Breast epithelium (tissue), 4 donors: Measurements from ENCODE around the gene SLC38A11. TPM values are rescaled to one million over a fixed set of nuclear protein-coding genes. Genes with fewer than 3 reads are reported as not detected.

Experiments
- DNase-seq, 2 donors: peaks; one replicate each; pipeline ENCODE4 v3.0.0-alpha.2; 2019; ENCODE audit warnings: low spot score in 2 of 2
- H3K27ac ChIP-seq, 2 donors: fragments of 200-600 bp; sonication (generic) in 1 of 2; one replicate each; pipeline ENCODE4 v1.5.1; 2016 to 2019; ENCODE audit warnings: mild to moderate bottlenecking in 1 of 2
- H3K27me3 ChIP-seq, 2 donors: fragments of 200-600 bp; sonication (generic) in 1 of 2; one replicate each; pipeline versions ENCODE4 v1.5.1 to v1.6.0; 2017 to 2019; ENCODE audit warnings: control low read depth in 1 of 2, mild to moderate bottlenecking in 1 of 2
- H3K36me3 ChIP-seq: fragments of 200-600 bp; one replicate; pipeline ENCODE4 v1.5.1; 2019
- H3K4me1 ChIP-seq, 2 donors: fragments of 200-600 bp; sonication (generic); one replicate each; pipeline ENCODE4 v1.5.1; 2016 to 2019; ENCODE audit warnings: control low read depth in 1 of 2
- H3K4me3 ChIP-seq, 3 donors: fragments of 200-600 bp; sonication (generic); 1 replicate in 2 of 3; 2 replicates in 1 of 3; pipeline ENCODE4 v1.5.1; 2016 to 2019; ENCODE audit warnings: mild to moderate bottlenecking in 3 of 3, moderate library complexity in 2 of 3
- H3K9me3 ChIP-seq, 2 donors: fragments of 200-600 bp; sonication (generic) in 1 of 2; one replicate each; pipeline ENCODE4 v1.5.1; 2016 to 2019; ENCODE audit warnings: control low read depth in 1 of 2
- CTCF ChIP-seq, 3 donors: fragments of 450-650 bp; IDR thresholded peaks; one replicate each; pipeline ENCODE4 v1.5.1; 2016 to 2017; ENCODE audit warnings: antibody characterized with exemption in 3 of 3, mild to moderate bottlenecking in 3 of 3, moderate library complexity in 3 of 3
- POLR2A ChIP-seq: fragments of 450-650 bp; IDR thresholded peaks from one replicate; pipeline ENCODE4 v1.6.1; 2016; ENCODE audit warnings: antibody characterized with exemption, mild to moderate bottlenecking, moderate library complexity
- POLR2AphosphoS5 ChIP-seq, 3 donors: sonication (generic); formaldehyde crosslinking; IDR thresholded peaks; one replicate each; pipeline ENCODE4 v1.6.1; 2017; ENCODE audit warnings: antibody characterized with exemption in 3 of 3
- intact Hi-C: fragments of 100-400 bp; cut with DNase I; formaldehyde crosslinking; loops from one replicate; pipeline ENCODE4 v1.15.1; 2023; ENCODE audit warnings: low total_unique reads
- total RNA-seq, 3 donors: library from RNA; depleted of rRNA; stranded (reverse); fragments of >200 nt; gene quantifications; one replicate each; pipeline ENCODE4 v1.1.0, GENCODE V29; 2016

The SLC38A11 gene
- total RNA-seq, 3 donors from 2014 or later = 2.2 to 6.7 TPM; not detected in 1

DNA sequence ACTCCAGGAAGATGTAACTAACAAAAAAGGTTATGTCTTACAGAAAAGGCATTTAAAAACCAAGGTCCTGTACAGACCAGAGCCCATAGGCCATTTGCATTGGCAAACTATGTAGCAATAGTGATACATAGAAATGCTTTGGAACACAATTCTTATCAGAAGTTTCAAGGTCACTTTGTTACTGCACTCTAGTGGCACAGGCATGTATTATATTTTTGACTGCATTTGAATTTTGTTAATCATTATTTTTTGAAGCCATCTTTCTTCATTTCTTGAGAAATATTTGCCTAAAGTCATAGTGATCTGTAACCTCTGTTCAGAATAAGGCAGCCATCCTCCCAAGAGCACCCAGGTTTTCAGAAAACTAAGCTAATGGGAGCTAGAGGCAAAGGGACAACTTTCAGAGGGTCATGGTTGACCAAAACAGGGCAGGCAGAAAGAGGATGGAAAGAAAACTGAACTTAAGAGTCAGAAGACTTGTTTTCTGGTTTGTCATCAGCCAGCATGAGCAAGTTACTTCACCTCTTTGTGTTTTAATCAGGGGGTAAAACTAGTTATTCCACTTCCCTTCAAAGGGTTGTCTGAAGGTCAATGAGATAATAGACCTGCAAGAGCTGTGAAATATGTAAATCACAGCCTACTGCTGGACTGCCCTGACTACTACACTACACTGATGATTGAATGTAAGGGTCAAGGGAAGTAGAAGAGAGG, 41.5 kb downstream of the SLC38A11 start:
- Histone ChIP-seq H3K36me3 (no peaks in the 10 kb centered on the region), H3K27ac (no peak overlapping the region), H3K27me3 (no peaks in the 10 kb centered on the region), H3K4me1 (no peaks in the 10 kb centered on the region), H3K9me3 (no peaks in the 10 kb centered on the region), H3K4me3 (no peak overlapping the region)
- DNase-seq = no peak
- intact Hi-C loops = loop anchor here (10.0 kb wide), 1 partner anchor 179 kb away; no protein-coding TSS in a partner anchor
- TF ChIP-seq POLR2A (no peak), CTCF (IDR thresholded peaks at IDR 0.05) (peak; percentile 15 to 35 (median 31))

- Histone ChIP-seq H3K27ac (no peak overlapping the region), H3K4me3 (no peak overlapping the region), H3K36me3 (no peaks in the 10 kb centered on the region), H3K9me3 (no peaks in the 10 kb centered on the region), H3K4me1 (no peaks in the 10 kb centered on the region), H3K27me3 (no peaks in the 10 kb centered on the region)
- intact Hi-C loops = loop anchor here (10.0 kb wide), 1 partner anchor 178 kb away; no protein-coding TSS in a partner anchor
- no peak for DNase-seq
- no peak for TF ChIP-seq POLR2A
- no peak for TF ChIP-seq CTCF (IDR thresholded peaks at IDR 0.05)
- TF ChIP-seq POLR2AphosphoS5 (IDR thresholded peaks at IDR 0.05) = no peak
Observed at GRCh38 chr2:164913011-164913410, 42.3 kb downstream of the SLC38A11 start.

- Histone ChIP-seq H3K27ac (no peak overlapping the region), H3K27me3 (no peaks in the 10 kb centered on the region), H3K9me3 (no peaks in the 10 kb centered on the region), H3K4me3 (no peak overlapping the region), H3K36me3 (no peaks in the 10 kb centered on the region), H3K4me1 (no peaks in the 10 kb centered on the region)
- DNase-seq = no peak
- no peak for TF ChIP-seq CTCF (IDR thresholded peaks at IDR 0.05)
- intact Hi-C loops = loop anchor here (10.0 kb wide), 1 partner anchor 177 kb away; no protein-coding TSS in a partner anchor
Observed at GRCh38 chr2:164911832-164912231, 43.5 kb downstream of the SLC38A11 start.

GRCh38 chr2:164910101-164910899, 45.0 kb downstream of the SLC38A11 start:
- intact Hi-C loops = loop anchor here (10.0 kb wide), 1 partner anchor 175 kb away; no protein-coding TSS in a partner anchor
- no peak for TF ChIP-seq CTCF (IDR thresholded peaks at IDR 0.05)
- TF ChIP-seq POLR2A = no peak
- no peak for TF ChIP-seq POLR2AphosphoS5 (IDR thresholded peaks at IDR 0.05)
- no peaks in the 10 kb centered on the region for H3K36me3 ChIP-seq
- H3K27me3 ChIP-seq = no peaks in the 10 kb centered on the region
- no peak overlapping the region for H3K4me3 ChIP-seq
- peak overlapping the region in 1 of 2 donors; percentile 6 for H3K27ac ChIP-seq
- no peaks in the 10 kb centered on the region for H3K4me1 ChIP-seq
- H3K9me3 ChIP-seq = no peaks in the 10 kb centered on the region
- DNase-seq = no peak

DNA sequence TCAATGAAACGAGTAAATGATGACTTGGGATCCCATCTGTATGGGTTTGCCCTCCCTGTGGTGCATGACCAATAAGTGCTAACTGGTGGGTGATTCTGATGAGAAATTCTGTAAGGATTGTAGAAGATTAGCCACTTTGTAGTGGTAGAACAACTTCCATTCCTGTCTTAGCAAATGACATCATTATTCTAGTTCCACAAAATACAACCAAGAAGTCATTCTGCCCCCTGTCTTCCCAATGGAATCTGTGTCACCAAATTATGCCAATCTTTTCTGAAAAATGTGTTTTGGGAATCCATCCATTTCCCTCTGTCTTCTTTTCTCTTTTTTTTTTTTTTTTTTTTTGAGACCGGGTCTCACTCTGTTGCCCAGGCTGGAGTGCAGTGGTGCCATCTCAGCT, 48.4 kb downstream of the SLC38A11 start:
- H3K36me3 ChIP-seq = no peaks in the 10 kb centered on the region
- DNase-seq = no peak
- intact Hi-C loops = no loop called here
- H3K27ac ChIP-seq = no peak overlapping the region
- no peaks in the 10 kb centered on the region for H3K4me1 ChIP-seq
- H3K27me3 ChIP-seq = no peaks in the 10 kb centered on the region
- no peaks in the 10 kb centered on the region for H3K9me3 ChIP-seq
- H3K4me3 ChIP-seq = no peak overlapping the region
- TF ChIP-seq CTCF (IDR thresholded peaks at IDR 0.05) (no peak), POLR2AphosphoS5 (IDR thresholded peaks at IDR 0.05) (no peak), POLR2A (no peak)
